K562 (cell line): ENCODE data around the gene OR51G2. TPM values are rescaled to one million over a fixed set of nuclear protein-coding genes. Genes with fewer than 3 reads are reported as not detected.

Source experiments
- ATAC-seq: fragments of 200-7000 bp; cut with Tn5 transposase; 3 replicates; pipeline ENCODE4 v1.9.1; 2020; ENCODE audit warnings: moderate library complexity
- BruUV-seq: library from RNA; stranded (reverse); fragments of 400-500 nt; replicated peaks from 2 replicates; lab custom pipeline; 2021; lab: Mats Ljungman, UMichigan
- CTCF ChIA-PET: fragments of 300-600 bp; formaldehyde crosslinking; extraction: SDS; loops from one replicate; lab custom pipeline; 2021; ENCODE audit warnings: low intra/inter-chr PET ratio; lab: Yijun Ruan, JAX
- POLR2A ChIA-PET: fragments of 300-600, 350-650 bp; sonication (Branson Sonifier 250); formaldehyde crosslinking; extraction: SDS; loops from one replicate; lab custom pipeline; 2021; ENCODE audit warnings: antibody characterized with exemption, inconsistent platforms; lab: Yijun Ruan, JAX
- DNase-seq, 4 experiments: peaks; one replicate each; pipeline versions ENCODE4 v3.0.0 to v3.0.0-alpha.2; 2011 to 2018; ENCODE audit warnings: low spot score in 3 of 4, mixed read lengths in 3 of 4; ENCODE audit errors: extremely low read depth in 1 of 4
- FAIRE-seq: peaks from 2 replicates; lab custom pipeline; 2011; peaks lifted over from hg19 to GRCh38; lab: Jason Lieb, UNC
- H2AFZ ChIP-seq: 2 replicates; pipeline ENCODE4 v1.6.0; 2011; ENCODE audit warnings: low read depth, low read length, control low read depth, inconsistent platforms
- H3K27ac ChIP-seq: fragments of 200-600 bp; 3 replicates; pipeline ENCODE4 v1.8.0; 2011; ENCODE audit warnings: low read depth, mild to moderate bottlenecking, control low read depth, inconsistent platforms, low read length, moderate library complexity, mixed read lengths; ENCODE audit errors: extremely low read depth
- H3K27me3 ChIP-seq, 2 experiments: fragments of 300-600 bp in 1 of 2; 2 replicates in 1 of 2; 3 replicates in 1 of 2; pipeline versions ENCODE4 v1.6.0 to v1.8.0; 2011; ENCODE audit warnings: inconsistent platforms in 2 of 2, low read length in 2 of 2, mild to moderate bottlenecking in 1 of 2, mixed read lengths in 1 of 2, moderate library complexity in 1 of 2; ENCODE audit not compliant: control insufficient read depth in 2 of 2, insufficient read depth in 2 of 2
- H3K36me3 ChIP-seq: fragments of 300-600 bp; 3 replicates; pipeline ENCODE4 v1.8.0; 2011; ENCODE audit warnings: mild to moderate bottlenecking, low read length, inconsistent platforms; ENCODE audit not compliant: control insufficient read depth, insufficient read depth
- H3K4me1 ChIP-seq, 2 experiments: fragments of 200-600 bp in 1 of 2; replicated peaks in 1 of 2; 2 replicates in 1 of 2; 3 replicates in 1 of 2; pipeline versions ENCODE4 v1.5.1 to v1.8.0; 2011; ENCODE audit warnings: inconsistent platforms in 2 of 2, low read length in 2 of 2, mild to moderate bottlenecking in 1 of 2, mixed read lengths in 1 of 2, moderate library complexity in 1 of 2; ENCODE audit not compliant: control insufficient read depth in 2 of 2, insufficient read depth in 2 of 2
- H3K4me2 ChIP-seq: 2 replicates; pipeline ENCODE4 v1.6.1; 2011; ENCODE audit warnings: low read length, control low read depth, inconsistent platforms, mixed read lengths; ENCODE audit not compliant: insufficient read depth
- H3K4me3 ChIP-seq: fragments of 200-600 bp; sonication (generic), shearing (Covaris generic); 2 replicates; pipeline ENCODE4 v1.5.1; 2016; ENCODE audit warnings: control low read depth, inconsistent platforms
- H3K79me2 ChIP-seq: fragments of 200-600 bp; 3 replicates; pipeline ENCODE4 v1.8.0; 2011; ENCODE audit warnings: low read length, inconsistent platforms; ENCODE audit not compliant: control insufficient read depth, insufficient read depth
- H3K9ac ChIP-seq, 2 experiments: 2 replicates each; pipeline versions ENCODE4 v1.6.0 to v1.6.1; 2011; ENCODE audit warnings: low read depth in 2 of 2, low read length in 2 of 2, control low read depth in 1 of 2, inconsistent platforms in 1 of 2, mild to moderate bottlenecking in 1 of 2, mixed read lengths in 1 of 2; ENCODE audit not compliant: insufficient read depth in 1 of 2
- H3K9me1 ChIP-seq: one replicate; pipeline ENCODE4 v1.6.0; 2011; ENCODE audit warnings: inconsistent platforms, mild to moderate bottlenecking, low read length, moderate library complexity; ENCODE audit not compliant: control insufficient read depth, insufficient read depth
- H3K9me3 ChIP-seq: replicated peaks from 2 replicates; pipeline ENCODE4 v1.5.1; 2011; ENCODE audit warnings: low read depth, low read length, inconsistent platforms; ENCODE audit not compliant: control insufficient read depth, insufficient read depth
- H4K20me1 ChIP-seq: replicated peaks from 2 replicates; pipeline ENCODE4 v1.6.1; 2011; ENCODE audit warnings: low read length, inconsistent platforms, mixed read lengths; ENCODE audit not compliant: control insufficient read depth, insufficient read depth
- CEBPB ChIP-seq: fragments of 450-650 bp; IDR thresholded peaks from 2 replicates; pipeline ENCODE4 v1.6.1; 2016; ENCODE audit warnings: missing genetic modification characterization, missing compliant biosample characterization
- DIDO1 ChIP-seq: fragments of 450-650 bp; IDR thresholded peaks from 2 replicates; pipeline ENCODE4 v1.6.1; 2016; ENCODE audit warnings: low read depth, missing biosample characterization, missing genetic modification characterization
- E2F8 ChIP-seq: fragments of 450-650 bp; IDR thresholded peaks from 2 replicates; pipeline ENCODE4 v1.7.1; 2018; ENCODE audit warnings: mild to moderate bottlenecking, low read depth; ENCODE audit not compliant: partially characterized antibody
- HMGXB4 ChIP-seq: sonication (generic); formaldehyde crosslinking; IDR thresholded peaks from 2 replicates; pipeline ENCODE4 v1.8.1; 2023; ENCODE audit warnings: mild to moderate bottlenecking, missing genetic modification reagents
- IRF9 ChIP-seq: fragments of 450-650 bp; IDR thresholded peaks from 2 replicates; pipeline ENCODE4 v1.6.1; 2016; ENCODE audit warnings: missing biosample characterization, missing genetic modification characterization
- NFATC3 ChIP-seq: fragments of 450-650 bp; IDR thresholded peaks from 2 replicates; pipeline ENCODE4 v1.6.1; 2017; ENCODE audit warnings: mild to moderate bottlenecking
- VEZF1 ChIP-seq: fragments of 200-800 bp; sonication (Bioruptor generic); IDR thresholded peaks from 2 replicates; pipeline ENCODE4 v1.6.1; 2017; ENCODE audit warnings: missing genetic modification characterization, missing compliant biosample characterization
- ZNF23 ChIP-seq: fragments of 250-450 bp; sonication (Bioruptor Pico); IDR thresholded peaks from 2 replicates; pipeline ENCODE4 v1.4.0; 2020; ENCODE audit warnings: mild to moderate bottlenecking
- WGBS: fragments of 100-300 bp; shearing (Covaris generic); methylation state at CpG from one replicate; pipeline ENCODE4 v1.1.6; 2016; ENCODE audit warnings: low coverage, mixed read lengths; ENCODE audit not compliant: insufficient coverage; ENCODE audit errors: missing lambda C conversion rate; 5-methylcytosine and 5-hydroxymethylcytosine counted together
- in situ Hi-C: fragments of 300-500 bp; cut with MboI; formaldehyde crosslinking; loops from 4 replicates; pipeline ENCODE4 v1.15.0; 2018; ENCODE audit warnings: inconsistent platforms, mixed read lengths
- intact Hi-C: fragments of 100-400 bp; cut with micrococcal nuclease; formaldehyde crosslinking; loops from 2 replicates; pipeline ENCODE4 v1.14.2; 2022
- polyA plus RNA-seq, 8 experiments: library from polyadenylated mRNA; depleted of rRNA in 4 of 8; stranded (reverse) in 5 of 8; unstranded in 3 of 8; fragments of >200 nt; fragmentation: Nextera tagmentation in 2 of 8; fragmentation: Illumina TruSeq in 1 of 8; extraction: Ambion mirVana in 2 of 8; extraction: Trizol in 1 of 8; gene quantifications; 2 replicates each; pipeline versions ENCODE4 v1.2.1 to v1.2.3, GENCODE V29; 2011 to 2014; ENCODE audit warnings: inconsistent platforms in 1 of 8, missing spikeins in 1 of 8
- total RNA-seq, 7 experiments: library from RNA; depleted of rRNA in 6 of 7; stranded (reverse); fragments of >200 nt in 6 of 7; fragmentation: Illumina TruSeq in 2 of 7; extraction: Trizol in 2 of 7; gene quantifications; 2 replicates each; pipeline versions ENCODE4 v1.2.1 to v1.2.3, GENCODE V29; 2011 to 2021; ENCODE audit warnings: low replicate concordance in 1 of 7

The OR51G2 gene
- total and polyA plus RNA-seq, 9 of the 15 experiments (the other 6 are each of a cell fraction or from before 2014, with no cell fraction given), result not detected

- TF ChIP-seq VEZF1 (CRISPR knock-in tag) (peak; percentile 14; the same call in 1 of the 2 replicates), DIDO1 (tag) (peak; percentile 22; the same call in 1 of the 2 replicates), IRF9 (0 out of 2 replicates have a peak, but pooled peaks have one; percentile 66), NFATC3 (no peak), CEBPB (tag) (peak; percentile 97)
Observed at GRCh38 chr11:4890279-4890678, 28.9 kb downstream of the OR51G2 start (continued).

GRCh38 chr11:4887591-4887990, 31.6 kb downstream of the OR51G2 start:
- CTCF ChIA-PET, result no interaction called here
- intact Hi-C loops, result no loop called here
- no peak for FAIRE-seq
- TF ChIP-seq E2F8 (no peak), HMGXB4 (no peak), ZNF23 (no peak)

More at GRCh38 chr11:4887591-4887990, 31.6 kb downstream of the OR51G2 start:
- H4K20me1 ChIP-seq, result no peaks in the 10 kb centered on the region
- no peak overlapping the region for H3K4me3 ChIP-seq
- 0% methylated on average over 1 of the region's 1 CpG for WGBS
- H3K9me3 ChIP-seq, result no peaks in the 10 kb centered on the region
- H2AFZ ChIP-seq, result no peak overlapping the region
- no peaks in the 10 kb centered on the region for H3K9me1 ChIP-seq
- ATAC-seq, result no peak
- no peaks in the 10 kb centered on the region for H3K79me2 ChIP-seq
- no peak overlapping the region for H3K27ac ChIP-seq
- peaks cover 2 to 24% of the 10 kb centered on the region in 2 experiments; a peak in 4 of 5 replicates for H3K4me1 ChIP-seq
- BruUV-seq, result no TSS peak
- no peak overlapping the region for H3K4me2 ChIP-seq
- DNase-seq, result no peak
- in situ Hi-C loops, result no loop called here
- H3K27me3 ChIP-seq, result no peaks in the 10 kb centered on the region
- POLR2A ChIA-PET, result interaction anchor here (0.6 kb wide), 1 partner anchor 83 kb away, joined by 4 read pairs; no protein-coding TSS in a partner anchor
- H3K9ac ChIP-seq, result no peak overlapping the region
- no peaks in the 10 kb centered on the region for H3K36me3 ChIP-seq
